Adrenal gland (tissue), 19 donors: ENCODE data around the gene TAPT1. TPM values are rescaled to one million over a fixed set of nuclear protein-coding genes. Genes with fewer than 3 reads are reported as not detected.
"Not testable (repeated sequence)": the region's sequence is repeated elsewhere in the genome, so short reads cannot be mapped to it uniquely, and the experiment has no call there.

ENCODE experiments used
- DNase-seq, 7 donors: peaks; one replicate each; pipeline ENCODE4 v3.0.0-alpha.2; 2019 to 2020
- H3K27ac ChIP-seq, 5 donors: fragments of 200-600 bp; sonication (generic) in 4 of 5; 1 replicate in 3 of 5; 2 replicates in 2 of 5; pipeline versions ENCODE4 v1.5.1 to v1.8.0; 2016 to 2020; ENCODE audit warnings: mild to moderate bottlenecking in 1 of 5
- H3K27me3 ChIP-seq: fragments of 200-600 bp; 2 replicates; pipeline ENCODE4 v1.8.0; 2021
- H3K36me3 ChIP-seq, 2 donors: fragments of 200-600 bp; replicated peaks in 1 of 2; 1 replicate in 1 of 2; 2 replicates in 1 of 2; pipeline versions ENCODE4 v1.5.1 to v1.8.0; 2018 to 2022
- H3K4me1 ChIP-seq, 2 donors: fragments of 200-600 bp; replicated peaks in 1 of 2; 1 replicate in 1 of 2; 2 replicates in 1 of 2; pipeline versions ENCODE4 v1.5.1 to v1.8.0; 2018 to 2021
- H3K4me3 ChIP-seq, 4 donors: fragments of 200-600 bp; sonication (generic) in 3 of 4; one replicate each; pipeline ENCODE4 v1.5.1; 2016 to 2018
- H3K9me3 ChIP-seq, 3 donors: fragments of 200-600 bp; sonication (generic) in 1 of 3; replicated peaks in 1 of 3; 1 replicate in 2 of 3; 2 replicates in 1 of 3; pipeline versions ENCODE4 v1.5.1 to v1.8.0; 2016 to 2021
- POLR2A ChIP-seq, 2 donors: fragments of 450-650 bp; IDR thresholded peaks; one replicate each; pipeline ENCODE4 v1.6.1; 2017; ENCODE audit warnings: antibody characterized with exemption in 2 of 2, mild to moderate bottlenecking in 2 of 2, moderate library complexity in 1 of 2
- WGBS, 4 donors: extraction: QIAGEN DNeasy Blood & Tissue Kit in 2 of 4; methylation state at CpG; one replicate each; pipeline versions ENCODE4 v1.1.5 to v1.1.7; 2013 to 2017; 5-methylcytosine and 5-hydroxymethylcytosine counted together
- intact Hi-C, 2 donors: fragments of 100-400 bp; cut with DNase I; formaldehyde crosslinking; loops; one replicate each; pipeline versions ENCODE4 v1.14.1 to v1.15.0; 2022 to 2023
- long read RNA-seq, 10 donors: library from polyadenylated mRNA in 3 of 10; unstranded in 2 of 10; stranded (forward) in 1 of 10; transcript quantifications; one replicate each; pipeline ENCODE4 v2.0.0 and lab custom pipeline, GENCODE V29; 2021 to 2026
- polyA plus RNA-seq, 3 donors: library from polyadenylated mRNA; stranded (reverse); fragments of 200-250 nt in 2 of 3; fragments of 350-450 nt in 1 of 3; fragmentation: Illumina TruSeq in 1 of 3; extraction: RNeasy Lipid Tissue Mini Kit (QIAGEN cat#74804) in 1 of 3; gene quantifications; one replicate each; pipeline ENCODE4 v1.2.3, GENCODE V29; 2013 to 2014
- total RNA-seq, 9 donors: library from RNA; depleted of rRNA in 4 of 9; stranded (reverse); fragments of >200 nt in 4 of 9; fragments of 120-200 nt in 1 of 9; fragmentation: NEBNext Ultra II Directional in 1 of 9; extraction: Animal tissue kit (Norgen Biotek cat#: 25700) in 1 of 9; gene quantifications; one replicate each; pipeline versions ENCODE4 v1.1.0 to v1.2.4, GENCODE V29; 2013 to 2023
- TF ChIP-seq, protein P1 (sequence below), 6 experiments: fragments of 450-650 bp in 4 of 6; fragments of 200-600 bp in 2 of 6; sonication (generic) in 1 of 6; IDR thresholded peaks; 1 replicate in 5 of 6; 2 replicates in 1 of 6; pipeline versions ENCODE4 v1.5.1 to v1.8.0; 2016 to 2021; ENCODE audit warnings: antibody characterized with exemption in 6 of 6, mild to moderate bottlenecking in 2 of 6, moderate library complexity in 1 of 6
- donor health status: healthy with polysubstance abuse.
- donor health status: Bipolar disorder and iron deficiency.
- donor health status: DM: yes; HTN: yes; CAD: no.
- donor health status: DM: no; HTN: no; CAD: no.
- donor health status: DM: no; HTN: no; CAD: no.
- donor health status: DM: yes; HTN: yes; CAD: no.

The TAPT1 gene
- 100 to 1,000 TPM in 1 of 9 donors, 10 to 100 TPM in 8; 33.2 to 119 (median 45.8) TPM for total RNA-seq
- polyA plus RNA-seq = 10 to 100 TPM; 39.3 to 58.8 (median 56.2) TPM
- long read RNA-seq, donor 1, full-length matches to known transcripts = 6 of 6 reads
- long read RNA-seq, donor 1, partial matches to known transcripts = 0 of 6 reads
- long read RNA-seq, donor 1, other reads (novel, unspliced or antisense) = 0 of 6 reads
- long read RNA-seq, donor 2, full-length matches to known transcripts = 1 of 1 reads
- long read RNA-seq, donor 2, partial matches to known transcripts = 0 of 1 reads
- long read RNA-seq, donor 2, other reads (novel, unspliced or antisense) = 0 of 1 reads
- long read RNA-seq, donor 3, full-length matches to known transcripts = 2 of 10 reads
- long read RNA-seq, donor 3, partial matches to known transcripts = 8 of 10 reads
- long read RNA-seq, donor 3, other reads (novel, unspliced or antisense) = 0 of 10 reads
- long read RNA-seq, donor 4, partial matches to known transcripts = 4 of 4 reads
- long read RNA-seq, donor 4, other reads (novel, unspliced or antisense) = 0 of 4 reads
- long read RNA-seq, donor 5, full-length matches to known transcripts = 111 of 143 reads
- long read RNA-seq, donor 5, partial matches to known transcripts = 4 of 143 reads
- long read RNA-seq, donor 5, other reads (novel, unspliced or antisense) = 28 of 143 reads
- long read RNA-seq, donor 6, partial matches to known transcripts = 0 of 3 reads
- long read RNA-seq, donor 6, other reads (novel, unspliced or antisense) = 3 of 3 reads
- long read RNA-seq, donor 7 = 0 reads
- long read RNA-seq, donor 8, full-length matches to known transcripts = 8 of 16 reads
- long read RNA-seq, donor 8, partial matches to known transcripts = 8 of 16 reads
- long read RNA-seq, donor 8, other reads (novel, unspliced or antisense) = 0 of 16 reads
- long read RNA-seq, donor 9, full-length matches to known transcripts = 3 of 3 reads
- long read RNA-seq, donor 9, partial matches to known transcripts = 0 of 3 reads
- long read RNA-seq, donor 9, other reads (novel, unspliced or antisense) = 0 of 3 reads
- long read RNA-seq, donor 10, full-length matches to known transcripts = 1 of 1 reads
- long read RNA-seq, donor 10, partial matches to known transcripts = 0 of 1 reads
- long read RNA-seq, donor 10, other reads (novel, unspliced or antisense) = 0 of 1 reads

DNA sequence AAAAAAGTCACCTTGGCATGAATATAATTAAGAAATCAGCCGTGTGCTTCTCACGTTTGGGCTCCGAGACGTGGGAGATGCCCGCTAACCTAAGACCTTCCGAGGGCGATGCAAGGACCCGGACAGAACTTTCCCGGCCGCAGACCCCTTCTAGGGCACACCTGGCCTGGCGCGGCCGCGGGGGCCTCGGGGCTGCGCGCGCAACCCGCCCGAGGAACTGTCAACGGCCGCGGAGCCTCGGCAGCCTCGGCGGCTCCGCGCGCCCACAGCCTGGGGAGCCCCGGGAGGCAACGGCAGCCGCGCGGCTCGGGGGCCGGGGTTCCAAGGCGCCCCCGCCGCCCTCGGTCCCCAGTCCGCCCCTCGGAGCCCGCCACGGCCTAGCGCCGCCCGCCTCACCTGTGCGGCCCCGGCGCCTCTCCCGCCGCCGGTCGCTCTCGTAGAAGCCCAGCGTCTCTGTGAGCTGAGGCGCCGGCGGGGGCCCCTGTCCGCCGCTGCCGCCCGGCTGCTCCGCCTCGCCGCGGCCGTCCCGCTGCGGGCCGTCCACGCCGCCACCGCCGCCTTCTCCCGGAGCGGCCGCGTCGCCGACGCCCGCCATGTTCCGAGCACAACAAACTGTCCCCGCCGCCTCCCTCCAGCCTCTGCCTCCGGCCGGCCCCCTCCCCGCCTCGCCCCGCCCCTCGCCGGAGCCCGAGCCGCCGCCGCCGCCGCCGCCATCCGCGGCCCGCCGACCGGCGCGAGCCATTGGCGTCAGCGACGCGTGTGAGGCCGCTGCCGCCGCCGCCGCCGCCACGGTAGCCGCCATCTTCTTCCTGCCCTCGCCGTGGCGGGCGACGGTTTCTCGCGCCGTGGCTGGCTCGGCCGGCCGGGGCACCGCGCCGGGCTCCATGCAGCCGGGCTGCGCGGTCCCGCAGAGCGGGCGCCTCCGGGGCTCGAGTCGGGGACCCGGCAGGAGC is at the start of gene TAPT1:
TAPT1 (minus strand) TSS at position 609 of the 953 bp plus-strand sequence; CDS start at position 595, 14 bp downstream.
- H3K36me3 ChIP-seq = no peaks in the 10 kb centered on the region
- DNase-seq = peak; percentile 75 to 89 (median 81)
- no peaks in the 10 kb centered on the region for H3K9me3 ChIP-seq
- peak within 1 kb of the TSS; percentile 60 to 95 (median 80) for H3K4me3 ChIP-seq
- 0 to 1% (median 0%) methylated on average over 12 to 143 of the region's 143 CpGs for WGBS, 4 donors
- H3K27ac ChIP-seq = peak within 1 kb of the TSS; percentile 79 to 99 (median 98)
- peaks cover 47 to 76% of the 10 kb centered on the region in 2 donors for H3K4me1 ChIP-seq
- peak; percentile 53 to 60 for TF ChIP-seq POLR2A (IDR thresholded peaks at IDR 0.05)
- TF ChIP-seq, protein P1, sequence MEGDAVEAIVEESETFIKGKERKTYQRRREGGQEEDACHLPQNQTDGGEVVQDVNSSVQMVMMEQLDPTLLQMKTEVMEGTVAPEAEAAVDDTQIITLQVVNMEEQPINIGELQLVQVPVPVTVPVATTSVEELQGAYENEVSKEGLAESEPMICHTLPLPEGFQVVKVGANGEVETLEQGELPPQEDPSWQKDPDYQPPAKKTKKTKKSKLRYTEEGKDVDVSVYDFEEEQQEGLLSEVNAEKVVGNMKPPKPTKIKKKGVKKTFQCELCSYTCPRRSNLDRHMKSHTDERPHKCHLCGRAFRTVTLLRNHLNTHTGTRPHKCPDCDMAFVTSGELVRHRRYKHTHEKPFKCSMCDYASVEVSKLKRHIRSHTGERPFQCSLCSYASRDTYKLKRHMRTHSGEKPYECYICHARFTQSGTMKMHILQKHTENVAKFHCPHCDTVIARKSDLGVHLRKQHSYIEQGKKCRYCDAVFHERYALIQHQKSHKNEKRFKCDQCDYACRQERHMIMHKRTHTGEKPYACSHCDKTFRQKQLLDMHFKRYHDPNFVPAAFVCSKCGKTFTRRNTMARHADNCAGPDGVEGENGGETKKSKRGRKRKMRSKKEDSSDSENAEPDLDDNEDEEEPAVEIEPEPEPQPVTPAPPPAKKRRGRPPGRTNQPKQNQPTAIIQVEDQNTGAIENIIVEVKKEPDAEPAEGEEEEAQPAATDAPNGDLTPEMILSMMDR (IDR thresholded peaks at IDR 0.05) = no peak
- intact Hi-C loops = no loop called here
- no peaks in the 10 kb centered on the region for H3K27me3 ChIP-seq

DNA sequence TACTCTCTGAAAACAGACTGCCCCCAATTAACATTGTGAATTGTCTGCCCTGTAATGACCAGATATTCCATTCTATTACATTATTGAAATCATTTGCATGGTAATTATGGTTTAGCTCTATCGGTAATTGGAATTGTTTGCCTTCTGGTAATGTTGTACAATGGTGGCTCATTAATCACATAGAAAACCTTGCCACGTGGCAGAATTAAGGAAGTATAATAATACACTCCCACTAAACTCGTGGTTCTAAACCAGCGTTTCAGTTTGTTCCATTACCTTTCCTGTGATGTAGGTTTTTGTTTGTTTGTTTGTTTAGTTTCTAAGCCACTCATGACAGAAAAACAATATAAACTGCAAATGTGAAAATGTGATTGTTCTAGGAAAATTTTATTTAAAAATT is 45.1 kb upstream of the TAPT1 start:
- Histone ChIP-seq H3K9me3 (no peaks in the 10 kb centered on the region), H3K27ac (peak overlapping the region in 1 of 5 donors; percentile 2), H3K4me3 (no peak overlapping the region), H3K36me3 (no peaks in the 10 kb centered on the region), H3K4me1 (no peaks in the 10 kb centered on the region), H3K27me3 (no peaks in the 10 kb centered on the region)
- intact Hi-C loops = no loop called here
- 49 to 71% (median 58%) methylated on average over 4 of the region's 4 CpGs for WGBS, 4 donors
- DNase-seq = no peak
- no peak for TF ChIP-seq POLR2A (IDR thresholded peaks at IDR 0.05)

DNA sequence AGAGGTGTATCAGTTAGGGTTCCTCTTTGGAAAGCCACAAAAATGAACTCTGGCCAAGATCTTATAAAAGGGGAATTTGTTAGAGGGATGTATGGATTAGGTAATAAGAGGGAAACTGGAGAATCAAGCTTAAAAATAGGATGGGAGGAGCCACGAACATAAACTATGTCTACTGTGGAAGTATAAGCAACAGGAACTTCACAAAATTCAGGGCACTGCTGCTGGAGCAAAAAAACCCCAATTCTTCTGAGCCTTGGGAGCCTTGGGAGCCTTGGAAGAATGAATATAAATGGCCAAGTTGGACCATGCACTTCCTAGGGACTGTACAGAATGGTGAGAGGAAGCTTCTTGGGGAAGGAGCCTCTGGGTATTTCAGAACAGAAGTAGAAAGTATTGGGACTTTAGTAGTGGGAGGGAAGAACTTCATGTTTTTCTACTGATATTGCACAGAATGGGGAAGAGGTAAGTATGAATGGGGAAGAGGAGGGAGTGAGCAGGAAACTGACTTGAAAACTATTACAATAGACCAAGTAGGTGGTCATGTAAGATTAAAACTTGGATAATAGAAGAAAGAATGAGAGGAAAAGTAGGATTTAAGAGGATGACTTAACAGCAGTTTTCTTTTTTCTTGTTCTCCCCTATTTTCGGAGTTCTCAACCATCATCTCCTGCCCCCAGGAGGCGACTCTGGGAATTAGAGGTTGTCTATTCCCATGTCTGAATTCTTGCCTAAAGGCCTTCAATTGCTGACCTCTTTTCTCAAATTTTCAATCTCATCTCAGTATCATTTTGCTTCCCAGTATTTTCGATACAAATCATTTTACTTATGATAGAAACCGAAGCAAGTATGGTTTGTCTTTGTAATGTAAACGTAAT is 44.4 kb upstream of the TAPT1 start:
- Histone ChIP-seq H3K4me1 (no peaks in the 10 kb centered on the region), H3K27me3 (no peaks in the 10 kb centered on the region), H3K9me3 (no peaks in the 10 kb centered on the region), H3K36me3 (no peaks in the 10 kb centered on the region), H3K27ac (peak overlapping the region in 1 of 5 donors; percentile 2), H3K4me3 (no peak overlapping the region)
- no peak for TF ChIP-seq POLR2A (IDR thresholded peaks at IDR 0.05)
- TF ChIP-seq, protein P1 (IDR thresholded peaks at IDR 0.05) = peak in 2 of 6 experiments; percentile 7 to 11
- intact Hi-C loops = no loop called here
- no peak for DNase-seq
- 73 to 87% (median 80%) methylated on average over 6 of the region's 6 CpGs for WGBS, 4 donors

DNA sequence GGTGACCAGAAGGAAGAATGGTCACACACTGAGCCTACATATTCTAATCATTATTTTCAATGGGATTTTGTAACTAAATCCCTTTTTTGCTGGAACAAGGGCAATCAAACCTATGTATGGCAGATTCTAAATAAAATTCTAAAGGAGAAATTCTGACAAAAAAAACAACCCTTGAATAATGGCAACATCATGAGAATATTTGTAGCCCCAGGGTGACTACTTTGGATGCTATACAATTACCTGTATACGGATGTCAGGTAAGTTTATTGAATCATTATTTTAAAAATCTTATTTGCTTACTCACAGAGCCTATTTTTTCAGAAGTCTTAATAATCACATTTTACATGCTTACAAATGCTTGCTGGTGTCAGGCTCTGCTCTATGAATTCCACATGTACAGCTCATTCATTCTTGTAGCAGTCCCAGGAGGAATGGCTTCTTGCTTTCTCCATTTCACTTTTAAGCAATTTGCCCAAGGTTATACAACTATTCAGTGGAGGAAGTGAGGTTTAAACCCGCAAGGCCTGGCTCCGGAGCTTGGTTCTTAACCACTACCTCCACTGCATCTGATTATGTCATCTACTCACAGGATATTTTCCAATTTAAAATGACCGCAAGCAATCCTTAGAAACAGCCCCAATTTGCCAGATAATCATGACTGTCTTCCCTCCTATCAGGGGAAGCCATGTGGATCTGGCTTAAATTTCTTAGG is 43.6 kb upstream of the TAPT1 start:
- H3K27ac ChIP-seq, H3K4me3 ChIP-seq, H3K4me1 ChIP-seq, H3K36me3 ChIP-seq, H3K27me3 ChIP-seq, H3K9me3 ChIP-seq: not testable (repeated sequence)
- 69 to 85% (median 74%) methylated on average over 4 of the region's 4 CpGs for WGBS, 4 donors
- intact Hi-C loops = loop anchor here (5.0 to 10.0 kb wide), 3 partner anchors 65 to 248 kb away; no protein-coding TSS in a partner anchor
- peak in 1 of 7 donors; percentile 6 for DNase-seq
